Heart right ventricle (tissue), 16 donors: ENCODE measurements around the gene CYP1B1. TPM values are rescaled to one million over a fixed set of nuclear protein-coding genes. Genes with fewer than 3 reads are reported as not detected.

Source experiments
- ATAC-seq, 8 donors: fragments of 200-7000 bp; cut with Tn5 transposase; one replicate each; pipeline ENCODE4 v1.9.1; 2020; ENCODE audit warnings: mild to moderate bottlenecking in 8 of 8, moderate library complexity in 8 of 8, moderate number of reproducible peaks in 1 of 8
- DNase-seq, 2 donors: peaks; one replicate each; pipeline ENCODE4 v3.0.0-alpha.2; 2020
- H3K27ac ChIP-seq, 10 donors: fragments of 200-600 bp; sonication (generic) in 2 of 10; one replicate each; pipeline versions ENCODE4 v1.5.0 to v1.8.0; 2020 to 2022; ENCODE audit warnings: mild to moderate bottlenecking in 3 of 10
- H3K27me3 ChIP-seq, 7 donors: fragments of 200-600 bp; one replicate each; pipeline ENCODE4 v1.8.0; 2021 to 2022; ENCODE audit warnings: mild to moderate bottlenecking in 2 of 7
- H3K36me3 ChIP-seq, 9 donors: fragments of 200-600 bp; sonication (generic) in 1 of 9; one replicate each; pipeline versions ENCODE4 v1.5.0 to v1.8.0; 2020 to 2022; ENCODE audit warnings: mild to moderate bottlenecking in 2 of 9
- H3K4me1 ChIP-seq, 9 donors: fragments of 200-600 bp; sonication (generic) in 1 of 9; one replicate each; pipeline versions ENCODE4 v1.5.0 to v1.8.0; 2020 to 2022; ENCODE audit warnings: mild to moderate bottlenecking in 4 of 9
- H3K4me3 ChIP-seq, 10 donors: fragments of 200-600 bp; sonication (generic) in 2 of 10; one replicate each; pipeline versions ENCODE4 v1.5.0 to v1.8.0; 2020 to 2022; ENCODE audit warnings: mild to moderate bottlenecking in 7 of 10, moderate library complexity in 2 of 10
- H3K9me3 ChIP-seq, 11 donors: fragments of 200-600 bp in 10 of 11; sonication (generic) in 2 of 11; one replicate each; pipeline versions ENCODE4 v1.5.0 to v1.8.0; 2013 to 2022; ENCODE audit warnings: mild to moderate bottlenecking in 2 of 11, control low read depth in 1 of 11, moderate library complexity in 1 of 11
- CTCF ChIP-seq, 9 donors: fragments of 200-600 bp; sonication (generic) in 2 of 9; IDR thresholded peaks; one replicate each; pipeline versions ENCODE4 v1.5.0 to v1.8.0; 2021 to 2022; ENCODE audit warnings: antibody characterized with exemption in 9 of 9, mild to moderate bottlenecking in 5 of 9, moderate library complexity in 1 of 9
- WGBS, 2 donors: extraction: QIAGEN DNeasy Blood & Tissue Kit; methylation state at CpG; one replicate each; pipeline ENCODE4 v1.1.7; 2013; ENCODE audit warnings: inconsistent platforms in 1 of 2; 5-methylcytosine and 5-hydroxymethylcytosine counted together
- intact Hi-C, 10 donors: fragments of 100-400 bp; cut with DNase I; formaldehyde crosslinking; loops; one replicate each; pipeline versions ENCODE4 v1.11.1 to v1.14.2; 2022
- polyA plus RNA-seq, 2 donors: library from polyadenylated mRNA; stranded (reverse); fragments of 200-250 nt; gene quantifications; one replicate each; pipeline ENCODE4 v1.2.3, GENCODE V29; 2013
- total RNA-seq, 10 donors: library from RNA; stranded (reverse); fragmentation: NEBNext Ultra II Directional in 3 of 10; extraction: Animal tissue kit (Norgen Biotek cat#: 25700) in 3 of 10; gene quantifications; one replicate each; pipeline versions ENCODE4 v1.2.1 to v1.2.4, GENCODE V29; 2021 to 2023
- donor health status: Arrhythmogenic right ventricular cardiomyopathy.
- donor health status: ischemic (EF 13 %, LVEDD 7.1; RV severe dilation, severe dysfunction).
- donor health status: healthy with polysubstance abuse.
- donor health status: DM: no; HTN: yes; CAD: no.
- donor health status: DM: no; HTN: no; CAD: no.
- donor health status: ischemic (EF 25% LVEDD 6.9; RV normal size, moderate dysfunction).
- donor health status: ischemic (EF 25% LVEDD 5.7; RV mildly dilated, moderate dysfunction).
- donor health status: healthy.
- donor health status: DM: yes; HTN: yes; CAD: no.
- donor health status: Ischemic cardiomyopathy.
- donor health status: ischemic (EF 35%, LVEDD 5.7; RV mildly dilated, moderate dysfunction).
- donor health status: nonischemic (EF 11% LVEDD 7.7; RV severe dilation, severe dysfunction).
- donor health status: DM: yes; HTN: yes; CAD: no.
- donor health status: PGD.
- donor health status: ischemic (EF 29% LVEDD 5.4; RV normal size, mild dysfunction).
- donor health status: nonischemic (EF 23%, LVEDD 6.1; RV moderate dilation, normal function).

CYP1B1 gene
- total and polyA plus RNA-seq, 12 donors = 7.2 to 89.3 (median 14.3) TPM

DNA sequence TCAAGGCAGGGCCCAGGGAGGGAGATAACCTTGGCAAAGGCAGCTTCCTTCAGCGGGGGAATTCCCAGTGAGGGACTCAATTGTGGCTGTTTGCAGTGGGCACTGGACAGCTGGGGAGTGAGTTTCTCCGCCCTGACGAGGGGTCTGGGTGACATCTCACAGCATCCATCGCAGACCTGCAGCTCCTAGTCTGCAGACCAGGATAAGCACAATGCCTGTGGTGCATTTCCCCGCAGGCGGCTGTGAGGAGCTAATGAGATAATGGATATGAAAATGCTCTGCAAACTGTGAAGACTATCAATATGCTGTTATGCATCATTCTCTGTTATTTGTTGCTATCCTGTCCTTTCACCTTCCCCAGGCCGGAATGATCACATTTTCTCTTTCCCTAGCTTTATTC, 30.0 kb upstream of the CYP1B1 start:
- WGBS, 2 donors = 72 to 74% methylated on average over 7 of the region's 7 CpGs
- peak overlapping the region; percentile 13 to 84 (median 74) for H3K27ac ChIP-seq
- peak in 3 of 8 donors; percentile 8 to 27 (median 10) for ATAC-seq

DNA sequence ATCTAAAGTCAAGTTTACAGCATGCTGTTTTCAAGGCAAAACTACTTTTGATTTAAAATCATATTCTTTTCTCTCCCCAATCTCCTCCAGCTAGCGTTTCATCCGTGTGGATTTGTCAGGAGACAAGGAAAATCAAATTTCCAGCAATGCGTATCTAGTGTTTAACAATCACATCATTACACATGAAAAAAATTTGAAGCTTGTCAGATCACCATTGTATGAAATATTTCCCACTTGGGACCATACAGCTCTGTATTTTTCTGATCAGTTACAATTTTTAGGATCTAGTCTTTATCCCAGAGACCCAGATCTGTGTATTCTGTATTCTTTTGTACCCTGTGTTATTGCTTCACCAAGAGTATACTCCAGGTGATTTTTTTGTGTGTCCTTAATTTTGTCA, 28.6 kb upstream of the CYP1B1 start:
- no peaks in the 10 kb centered on the region for H3K36me3 ChIP-seq
- WGBS, 2 donors = 96 to 99% methylated on average over 3 of the region's 3 CpGs
- no peak for ATAC-seq
- peaks cover 2 to 35% (median 20%) of the 10 kb centered on the region in 9 donors for H3K4me1 ChIP-seq
- no peak overlapping the region for H3K27ac ChIP-seq
- peaks cover 0 to 23% (median 0%) of the 10 kb centered on the region in 11 donors for H3K9me3 ChIP-seq
- H3K4me3 ChIP-seq = no peak overlapping the region
- peaks cover 0 to 21% (median 0%) of the 10 kb centered on the region in 7 donors for H3K27me3 ChIP-seq
- intact Hi-C loops = no loop called here
- DNase-seq = no peak
- no peak for TF ChIP-seq CTCF (IDR thresholded peaks at IDR 0.05)

More for the DNA sequence above, 30.0 kb upstream of the CYP1B1 start:
- Histone ChIP-seq H3K36me3 (no peaks in the 10 kb centered on the region), H3K9me3 (peaks cover 0 to 23% (median 0%) of the 10 kb centered on the region in 11 donors), H3K27me3 (peaks cover 0 to 10% (median 0%) of the 10 kb centered on the region in 7 donors), H3K4me1 (peaks cover 2 to 24% (median 14%) of the 10 kb centered on the region in 9 donors), H3K4me3 (no peak overlapping the region)
- no peak for DNase-seq
- intact Hi-C loops = no loop called here
- TF ChIP-seq CTCF (IDR thresholded peaks at IDR 0.05) = no peak

- H3K27me3 ChIP-seq = peaks cover 0 to 62% (median 5%) of the 10 kb centered on the region in 7 donors
- H3K27ac ChIP-seq = peak overlapping the region in 6 of 10 donors; percentile 47 to 84 (median 80)
- no peak for TF ChIP-seq CTCF (IDR thresholded peaks at IDR 0.05)
- intact Hi-C loops = no loop called here
- H3K4me1 ChIP-seq = peaks cover 12 to 56% (median 45%) of the 10 kb centered on the region in 9 donors
- no peak for ATAC-seq
- peaks cover 0 to 23% (median 0%) of the 10 kb centered on the region in 11 donors for H3K9me3 ChIP-seq
- no peak overlapping the region for H3K4me3 ChIP-seq
- DNase-seq = no peak
- H3K36me3 ChIP-seq = no peaks in the 10 kb centered on the region
- WGBS, 2 donors = 48 to 56% methylated on average over 3 of the region's 3 CpGs
These were observed 24.4 kb upstream of the CYP1B1 start for GRCh38 chr2:38100328-38100727.

DNA sequence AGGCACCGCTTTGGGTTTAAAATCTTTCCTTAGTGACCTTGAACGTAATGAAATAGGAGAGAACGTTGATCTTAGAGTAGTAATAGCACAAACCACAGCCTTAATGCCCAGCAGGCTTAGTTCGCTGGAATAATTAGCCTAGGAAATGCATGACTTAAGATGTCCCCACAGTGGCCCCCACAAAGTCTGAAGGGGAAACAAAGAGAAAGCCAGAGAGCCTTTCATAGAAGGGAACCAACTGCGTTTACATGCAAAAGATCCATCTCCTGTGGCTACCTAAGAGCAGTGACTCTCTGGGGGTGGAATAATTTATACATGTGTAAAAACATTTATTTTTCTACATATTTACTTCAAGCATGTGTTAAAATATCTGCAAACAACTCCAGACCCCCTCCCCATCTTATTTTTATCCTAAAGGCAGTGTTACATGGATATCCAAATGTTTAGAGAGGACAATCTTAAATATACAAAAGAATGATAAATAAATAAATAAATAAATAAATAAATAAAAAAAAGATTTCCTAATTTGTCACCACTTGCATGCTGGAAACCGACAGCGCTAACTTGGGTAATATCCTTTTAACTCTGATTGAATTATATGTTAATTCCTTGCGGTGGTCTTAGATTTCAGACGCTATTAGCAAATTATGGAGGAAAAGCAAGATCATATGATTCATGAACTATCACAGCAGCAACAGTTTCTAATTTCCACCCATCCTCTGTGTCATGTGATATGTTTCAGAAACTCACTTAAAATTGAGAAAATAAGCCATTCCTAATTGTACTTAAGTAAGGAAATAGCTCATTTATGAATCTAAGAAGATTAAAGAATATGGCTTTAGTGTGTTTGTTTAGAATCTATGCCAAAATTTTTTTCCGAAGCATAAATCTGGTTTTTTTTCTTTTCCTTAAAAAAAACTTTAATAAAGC, 23.4 kb upstream of the CYP1B1 start:
- Histone ChIP-seq H3K9me3 (peaks cover 0 to 16% (median 0%) of the 10 kb centered on the region in 11 donors), H3K4me1 (peaks cover 12 to 62% (median 49%) of the 10 kb centered on the region in 9 donors), H3K36me3 (no peaks in the 10 kb centered on the region), H3K27ac (peak overlapping the region; percentile 27 to 84 (median 70)), H3K4me3 (peak overlapping the region in 5 of 10 donors; percentile 19 to 40 (median 28)), H3K27me3 (peaks cover 0 to 64% (median 7%) of the 10 kb centered on the region in 7 donors)
- no peak for ATAC-seq
- WGBS, 2 donors = 48 to 55% methylated on average over 10 of the region's 10 CpGs
- no peak for TF ChIP-seq CTCF (IDR thresholded peaks at IDR 0.05)
- no peak for DNase-seq
- intact Hi-C loops = no loop called here
